NOMO-1 (cell line): Measurements from ENCODE around the gene RMRP.
"Not testable (repeated sequence)": the region's sequence is repeated elsewhere in the genome, so short reads cannot be mapped to it uniquely, and the experiment has no call there.

Experiments
- DNase-seq, 2 experiments: peaks; one replicate each; lab custom pipeline; 2025; ENCODE audit not compliant: unreplicated experiment in 2 of 2; lab: John Stamatoyannopoulos, UW

RMRP gene

GRCh38 chr9:35616681-35617459 lies 40.9 kb downstream of the RMRP start:
- DNase-seq = peak; percentile 61 to 70

- DNase-seq = no peak
These were observed 41.7 kb downstream of the RMRP start for GRCh38 chr9:35615981-35616680.

GRCh38 chr9:35612843-35613242 lies 45.0 kb downstream of the RMRP start:
- DNase-seq = no peak

- not testable (repeated sequence) for DNase-seq
These were observed 45.8 kb downstream of the RMRP start for GRCh38 chr9:35612066-35612465.

GRCh38 chr9:35611230-35611797 lies 46.5 kb downstream of the RMRP start:
- DNase-seq = peak; percentile 34 to 58

GRCh38 chr9:35609820-35610163 lies 48.0 kb downstream of the RMRP start:
- DNase-seq = no peak

- DNase-seq = no peak
These were observed 48.6 kb downstream of the RMRP start for GRCh38 chr9:35609001-35609819.

- DNase-seq = no peak
These were observed 49.6 kb downstream of the RMRP start for GRCh38 chr9:35608221-35608620.
